Activated CD4-positive, alpha-beta T cell treated with anti-CD3 and anti-CD28 coated beads, Interleukin-2, amount 50 U/mL, for 48 hours (primary cell): Measurements from ENCODE around the gene ZNF880.
A peak's percentile ranks its signal among the peaks of the same experiment; 100 is the strongest.
"Not testable (repeated sequence)": the region's sequence is repeated elsewhere in the genome, so short reads cannot be mapped to it uniquely, and the experiment has no call there.

ENCODE experiments used
- DNase-seq, 2 experiments: peaks; one replicate each; pipeline ENCODE4 v3.0.0-alpha.2; 2020

ZNF880 gene

GRCh38 chr19:52369559-52370340 is at the start of gene ZNF880:
TSS of gene ZNF880 (plus strand) at chr19:52369923. CDS start at chr19:52369966, 43 bp downstream.
- DNase-seq: peak; percentile 91 to 92

DNA sequence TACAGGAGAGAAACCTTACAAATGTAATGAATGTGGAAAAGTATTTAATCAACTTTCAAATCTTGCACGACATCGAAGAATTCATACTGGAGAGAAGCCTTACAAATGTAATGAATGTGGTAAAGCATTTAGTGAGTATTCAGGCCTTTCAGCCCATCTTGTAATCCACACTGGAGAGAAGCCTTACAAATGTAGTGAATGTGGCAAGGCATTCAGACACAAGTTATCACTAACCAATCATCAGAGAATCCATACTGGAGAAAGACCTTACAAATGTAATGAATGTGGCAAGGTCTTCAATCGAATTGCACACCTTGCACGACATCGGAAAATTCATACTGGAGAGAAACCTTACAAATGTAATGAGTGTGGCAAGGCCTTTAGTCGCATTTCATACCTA is 47.3 kb upstream of the ZNF880 start:
- DNase-seq: no peak

DNA sequence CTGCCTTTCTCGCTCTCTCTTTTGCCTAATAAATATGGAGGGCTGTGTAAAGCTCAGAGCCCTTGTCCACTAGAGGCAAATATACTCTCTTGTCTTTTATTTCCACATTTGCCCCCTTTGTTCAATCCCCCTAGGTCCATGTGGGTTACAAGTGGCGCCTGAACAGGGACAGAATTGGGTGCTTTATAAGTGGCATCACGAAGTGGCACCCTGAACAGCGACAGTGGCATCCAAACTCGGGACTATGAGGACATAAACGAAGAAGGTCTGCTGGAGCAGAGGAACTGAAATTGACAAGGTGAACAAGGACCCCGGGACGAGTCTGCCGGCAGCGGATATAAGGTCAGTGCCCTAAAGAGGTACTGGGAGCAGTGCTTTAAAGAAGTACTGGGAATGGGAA is 38.0 kb upstream of the ZNF880 start:
- DNase-seq: no peak

- DNase-seq: no peak
Measured at GRCh38 chr19:52335768-52336116, 34.0 kb upstream of the ZNF880 start.

- peak; percentile 91 to 92 for DNase-seq
Measured at GRCh38 chr19:52336117-52336790, 33.5 kb upstream of the ZNF880 start, which contains the start of gene ZNF610. TSS of gene ZNF610 (plus strand) at chr19:52336243. CDS start at chr19:52349173, 12,930 bp downstream.

- DNase-seq: no peak
Measured at GRCh38 chr19:52336791-52337381, 32.8 kb upstream of the ZNF880 start.

GRCh38 chr19:52339022-52339421 is 30.7 kb upstream of the ZNF880 start:
- DNase-seq: not testable (repeated sequence)

- peak; percentile 49 to 60 for DNase-seq
Measured at GRCh38 chr19:52343548-52343947, 26.2 kb upstream of the ZNF880 start.

DNA sequence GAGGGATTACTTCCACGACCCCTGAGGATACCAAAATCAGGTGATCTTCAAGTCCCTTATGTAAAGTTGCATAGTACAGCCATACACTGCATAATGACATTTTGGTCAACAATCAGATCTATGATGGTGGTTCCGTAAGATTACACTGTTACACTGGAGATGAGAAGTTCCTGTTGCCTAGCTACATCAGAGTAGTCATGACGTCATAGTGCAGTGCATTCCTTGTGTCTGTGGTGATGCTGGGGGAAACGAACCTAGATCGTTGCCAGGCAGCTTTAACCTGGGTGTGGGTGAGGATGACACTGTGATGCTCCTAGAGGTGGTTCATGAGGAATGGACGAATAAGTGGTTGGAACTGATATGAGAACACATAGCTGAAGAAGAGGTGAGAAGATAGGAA is 24.6 kb upstream of the ZNF880 start:
- no peak for DNase-seq

DNA sequence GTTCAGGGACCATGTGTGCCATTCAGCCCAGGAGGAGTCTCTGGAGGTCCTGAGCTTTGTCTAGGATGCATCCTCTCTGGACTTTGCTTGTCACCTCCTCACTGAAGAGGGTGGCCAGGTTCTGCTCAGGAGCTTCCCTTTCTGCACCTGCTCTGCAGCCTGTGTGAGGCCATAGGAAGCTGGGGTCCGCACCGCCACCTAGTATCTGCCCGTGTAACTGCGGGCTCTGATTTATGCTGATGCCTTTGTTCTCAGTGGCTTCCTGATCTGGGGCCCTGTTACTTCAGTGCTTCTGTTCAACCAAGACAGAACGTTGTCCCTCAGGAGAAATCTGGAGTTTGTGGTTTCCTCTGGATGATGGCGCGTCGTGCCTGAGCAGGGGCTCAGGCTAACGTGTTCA is 18.2 kb upstream of the ZNF880 start:
- DNase-seq: no peak

GRCh38 chr19:52366414-52366824 is 3.3 kb upstream of the ZNF880 start:
- DNase-seq: no peak

DNA sequence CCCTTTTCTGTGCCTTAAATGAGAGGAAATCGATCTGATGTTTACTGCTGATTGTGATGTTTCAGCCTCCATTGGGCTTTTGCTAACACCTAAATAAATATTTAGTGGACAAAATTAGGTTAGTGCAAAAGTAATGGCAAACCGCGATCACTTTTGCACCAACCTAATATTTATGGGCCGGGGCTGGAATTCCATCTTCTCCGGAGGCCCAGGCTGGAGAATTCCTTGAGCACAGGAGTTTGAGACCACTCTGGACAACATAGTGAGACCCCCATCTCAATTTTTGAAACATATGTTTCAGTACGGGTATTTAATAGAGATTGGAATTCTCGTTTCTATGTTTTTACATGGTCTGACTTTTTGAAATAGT is 603 bp downstream of the ZNF880 start:
- DNase-seq: no peak

DNA sequence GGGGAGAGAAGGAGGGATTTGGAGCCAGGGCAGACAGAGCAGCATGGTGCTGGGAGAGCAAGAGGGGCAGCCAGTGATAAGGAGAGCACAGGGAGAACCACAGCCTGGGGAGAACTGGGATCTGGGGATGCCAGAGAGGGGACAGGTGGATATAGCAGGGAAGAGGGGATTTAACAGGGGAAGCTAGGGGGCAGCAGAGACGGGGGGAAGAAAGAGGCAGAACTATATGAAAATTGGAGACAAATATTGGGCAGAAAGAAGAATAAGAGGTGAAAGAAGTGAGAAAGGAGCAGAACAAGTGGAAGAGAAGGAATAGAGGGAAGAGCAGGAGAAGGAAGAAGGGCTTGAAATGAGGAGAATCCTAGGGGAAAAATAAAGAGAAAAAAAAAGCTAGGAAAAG is 21.4 kb downstream of the ZNF880 start:
- no peak for DNase-seq

GRCh38 chr19:52397310-52398080 is 27.8 kb downstream of the ZNF880 start, which contains the start of gene ZNF528:
TSS of gene ZNF528 (plus strand) at chr19:52397849. CDS start at chr19:52402014, 4,165 bp downstream.
- peak; percentile 95 to 96 for DNase-seq

GRCh38 chr19:52398081-52398441 is 28.3 kb downstream of the ZNF880 start:
- DNase-seq: no peak

DNA sequence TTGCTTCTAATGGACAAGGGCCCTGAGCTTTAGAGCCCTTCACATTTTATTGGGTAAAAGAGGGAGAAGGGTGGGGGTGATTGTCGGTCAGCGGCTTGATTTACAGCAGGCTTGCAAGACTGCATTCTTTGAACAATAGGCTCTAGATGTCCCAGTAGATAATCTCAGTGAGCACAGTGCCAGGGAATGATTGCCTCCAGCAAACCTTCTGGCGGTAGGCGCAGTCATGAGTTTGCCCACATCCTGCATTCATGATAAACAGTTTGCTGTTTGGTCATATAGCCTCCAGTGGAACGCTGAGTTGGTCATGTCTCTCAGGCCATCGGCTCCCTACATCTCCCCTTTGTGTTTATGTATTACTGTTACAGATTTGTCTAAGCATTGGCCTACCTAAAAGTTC is 40.6 kb downstream of the ZNF880 start:
- no peak for DNase-seq

GRCh38 chr19:52415711-52416110 is 46.0 kb downstream of the ZNF880 start:
- no peak for DNase-seq

GRCh38 chr19:52428937-52429336 is 59.2 kb downstream of the ZNF880 start, which contains the start of gene ZNF534:
TSS of gene ZNF534 (plus strand) at chr19:52429148. CDS start at chr19:52431475, 2,327 bp downstream.
- DNase-seq: no peak
